Neural cell (in vitro differentiated cells): Measurements from ENCODE around the gene RNF217.

Source experiments
- EP300 ChIP-seq: fragments of 450-650 bp; conservative IDR thresholded peaks from 2 replicates; pipeline ENCODE4 v1.6.1; 2014; ENCODE audit warnings: antibody characterized with exemption, mild to moderate bottlenecking, moderate library complexity; ENCODE audit not compliant: poor library complexity, severe bottlenecking
- EZH2 ChIP-seq: fragments of 200-600, 300-800 bp; shearing (Covaris generic), sonication (generic); IDR thresholded peaks from 2 replicates; pipeline ENCODE4 v1.6.1; 2014; ENCODE audit warnings: antibody characterized with exemption, low read length, borderline replicate concordance, mild to moderate bottlenecking; ENCODE audit not compliant: insufficient read depth, poor library complexity, severe bottlenecking
- MXI1 ChIP-seq: fragments of 450-650 bp; conservative IDR thresholded peaks from 2 replicates; pipeline ENCODE4 v1.6.1; 2014; ENCODE audit warnings: antibody characterized with exemption, mild to moderate bottlenecking; ENCODE audit not compliant: poor library complexity, severe bottlenecking
- SMC3 ChIP-seq: fragments of 450-650 bp; conservative IDR thresholded peaks from 2 replicates; pipeline ENCODE4 v1.6.1; 2014; ENCODE audit warnings: antibody characterized with exemption, mild to moderate bottlenecking, moderate library complexity; ENCODE audit not compliant: poor library complexity
- TAF1 ChIP-seq: IDR thresholded peaks from 2 replicates; pipeline ENCODE4 v1.6.1; 2012; ENCODE audit warnings: low read depth
- TF ChIP-seq, protein P1 (sequence below): fragments of 450-650 bp; IDR thresholded peaks from 2 replicates; pipeline ENCODE4 v1.5.1; 2014; ENCODE audit warnings: antibody characterized with exemption, mild to moderate bottlenecking, moderate library complexity; ENCODE audit not compliant: poor library complexity, severe bottlenecking
- TF ChIP-seq, protein P2 (sequence below): IDR thresholded peaks from 2 replicates; pipeline ENCODE4 v1.6.1; 2012; ENCODE audit warnings: borderline replicate concordance

DNA sequence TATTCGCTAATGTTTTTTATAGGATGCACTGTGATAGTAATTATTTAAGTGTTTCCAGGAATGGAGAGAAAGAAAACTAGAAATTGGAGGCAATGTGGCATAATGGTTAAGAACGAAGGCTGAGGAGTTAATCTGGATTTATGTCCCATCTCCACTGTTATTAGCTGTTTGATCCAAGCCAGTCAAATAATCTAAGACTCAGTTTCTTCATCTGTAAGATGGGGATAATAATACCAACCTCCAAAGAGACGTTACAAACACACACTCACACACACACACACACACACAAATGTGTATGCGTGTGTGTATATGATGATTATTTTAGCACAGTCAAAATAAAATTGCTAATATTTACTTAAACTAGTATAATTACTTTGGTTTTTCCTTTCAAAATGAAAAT lies 154.5 kb downstream of the RNF217 start:
- TF ChIP-seq, protein P1, sequence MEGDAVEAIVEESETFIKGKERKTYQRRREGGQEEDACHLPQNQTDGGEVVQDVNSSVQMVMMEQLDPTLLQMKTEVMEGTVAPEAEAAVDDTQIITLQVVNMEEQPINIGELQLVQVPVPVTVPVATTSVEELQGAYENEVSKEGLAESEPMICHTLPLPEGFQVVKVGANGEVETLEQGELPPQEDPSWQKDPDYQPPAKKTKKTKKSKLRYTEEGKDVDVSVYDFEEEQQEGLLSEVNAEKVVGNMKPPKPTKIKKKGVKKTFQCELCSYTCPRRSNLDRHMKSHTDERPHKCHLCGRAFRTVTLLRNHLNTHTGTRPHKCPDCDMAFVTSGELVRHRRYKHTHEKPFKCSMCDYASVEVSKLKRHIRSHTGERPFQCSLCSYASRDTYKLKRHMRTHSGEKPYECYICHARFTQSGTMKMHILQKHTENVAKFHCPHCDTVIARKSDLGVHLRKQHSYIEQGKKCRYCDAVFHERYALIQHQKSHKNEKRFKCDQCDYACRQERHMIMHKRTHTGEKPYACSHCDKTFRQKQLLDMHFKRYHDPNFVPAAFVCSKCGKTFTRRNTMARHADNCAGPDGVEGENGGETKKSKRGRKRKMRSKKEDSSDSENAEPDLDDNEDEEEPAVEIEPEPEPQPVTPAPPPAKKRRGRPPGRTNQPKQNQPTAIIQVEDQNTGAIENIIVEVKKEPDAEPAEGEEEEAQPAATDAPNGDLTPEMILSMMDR, result no peak
- no peak for TF ChIP-seq EZH2
- TF ChIP-seq EP300, result no peak
- TF ChIP-seq, protein P2, sequence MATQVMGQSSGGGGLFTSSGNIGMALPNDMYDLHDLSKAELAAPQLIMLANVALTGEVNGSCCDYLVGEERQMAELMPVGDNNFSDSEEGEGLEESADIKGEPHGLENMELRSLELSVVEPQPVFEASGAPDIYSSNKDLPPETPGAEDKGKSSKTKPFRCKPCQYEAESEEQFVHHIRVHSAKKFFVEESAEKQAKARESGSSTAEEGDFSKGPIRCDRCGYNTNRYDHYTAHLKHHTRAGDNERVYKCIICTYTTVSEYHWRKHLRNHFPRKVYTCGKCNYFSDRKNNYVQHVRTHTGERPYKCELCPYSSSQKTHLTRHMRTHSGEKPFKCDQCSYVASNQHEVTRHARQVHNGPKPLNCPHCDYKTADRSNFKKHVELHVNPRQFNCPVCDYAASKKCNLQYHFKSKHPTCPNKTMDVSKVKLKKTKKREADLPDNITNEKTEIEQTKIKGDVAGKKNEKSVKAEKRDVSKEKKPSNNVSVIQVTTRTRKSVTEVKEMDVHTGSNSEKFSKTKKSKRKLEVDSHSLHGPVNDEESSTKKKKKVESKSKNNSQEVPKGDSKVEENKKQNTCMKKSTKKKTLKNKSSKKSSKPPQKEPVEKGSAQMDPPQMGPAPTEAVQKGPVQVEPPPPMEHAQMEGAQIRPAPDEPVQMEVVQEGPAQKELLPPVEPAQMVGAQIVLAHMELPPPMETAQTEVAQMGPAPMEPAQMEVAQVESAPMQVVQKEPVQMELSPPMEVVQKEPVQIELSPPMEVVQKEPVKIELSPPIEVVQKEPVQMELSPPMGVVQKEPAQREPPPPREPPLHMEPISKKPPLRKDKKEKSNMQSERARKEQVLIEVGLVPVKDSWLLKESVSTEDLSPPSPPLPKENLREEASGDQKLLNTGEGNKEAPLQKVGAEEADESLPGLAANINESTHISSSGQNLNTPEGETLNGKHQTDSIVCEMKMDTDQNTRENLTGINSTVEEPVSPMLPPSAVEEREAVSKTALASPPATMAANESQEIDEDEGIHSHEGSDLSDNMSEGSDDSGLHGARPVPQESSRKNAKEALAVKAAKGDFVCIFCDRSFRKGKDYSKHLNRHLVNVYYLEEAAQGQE, result no peak
- no peak for TF ChIP-seq SMC3
- TF ChIP-seq TAF1, result no peak
- no peak for TF ChIP-seq MXI1
